ENCODE results near the gene TRUB1.

- TF ChIP-seq EP300 (IDR thresholded peaks at IDR 0.05) (no peak), CTCF (IDR thresholded peaks at IDR 0.05) (no peak)
These were observed 22.7 kb upstream of the TRUB1 start for GRCh38 chr10:114915294-114915693.

All from gastroesophageal sphincter (tissue), 3 donors.